ENCODE measurements around the gene CETP.

The CETP gene

DNA sequence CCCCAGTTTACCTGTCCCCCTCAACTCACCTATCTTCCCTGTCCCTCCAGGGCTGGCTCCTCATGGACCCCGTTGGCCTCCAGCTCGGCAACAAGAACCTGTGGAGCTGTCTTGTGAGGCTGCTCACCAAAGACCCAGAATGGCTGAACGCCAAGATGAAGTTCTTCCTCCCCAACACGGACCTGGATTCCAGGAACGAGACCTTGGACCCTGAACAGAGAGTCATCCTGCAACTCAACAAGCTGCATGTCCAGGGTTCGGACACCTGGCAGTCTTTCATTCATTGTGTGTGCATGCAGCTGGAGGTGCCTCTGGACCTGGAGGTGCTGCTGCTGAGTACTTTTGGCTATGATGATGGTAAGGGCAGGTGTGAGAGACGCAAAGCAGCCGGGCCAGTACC is 58.9 kb downstream of the CETP start:
- Histone ChIP-seq H3K27ac (ENCODE audit: insufficient read depth, low read depth, low read length, poor library complexity, severe bottlenecking) (no peak overlapping the region), H3K9me3 (ENCODE audit: control insufficient read depth, low read length) (no peaks in the 10 kb centered on the region), H3K27me3 (ENCODE audit: control insufficient read depth, insufficient read depth, low read length, poor library complexity, severe bottlenecking) (no peaks in the 10 kb centered on the region), H3K36me3 (ENCODE audit: control insufficient read depth, insufficient read depth, low read length) (no peaks in the 10 kb centered on the region), H3K4me3 (ENCODE audit: insufficient read depth, low read depth, low read length) (no peak overlapping the region), H3K4me1 (ENCODE audit: control insufficient read depth, insufficient read depth, low read length) (no peaks in the 10 kb centered on the region)
- WGBS, 2 experiments: 92 to 95% methylated on average over 8 of the region's 8 CpGs

DNA sequence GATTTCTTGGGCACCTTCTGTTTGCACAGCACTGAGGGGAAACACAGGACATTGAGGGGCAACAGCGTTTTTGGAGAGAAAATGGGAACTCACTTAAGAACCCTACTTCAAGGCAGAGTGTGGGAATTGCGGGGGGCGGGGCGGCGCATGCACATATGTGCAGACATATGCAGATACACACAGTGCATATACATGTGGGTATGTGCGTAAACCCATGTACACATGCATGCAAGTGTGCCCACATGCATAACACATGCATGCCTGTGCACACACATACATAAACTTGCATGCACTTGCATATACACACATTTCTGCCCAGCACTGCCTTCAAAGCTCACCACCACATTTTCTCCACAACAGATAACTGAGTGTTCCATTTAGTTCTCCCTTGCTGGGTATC is 60.0 kb downstream of the CETP start:
- Histone ChIP-seq H3K4me1 (ENCODE audit: control insufficient read depth, insufficient read depth, low read length) (no peaks in the 10 kb centered on the region), H3K27me3 (ENCODE audit: control insufficient read depth, insufficient read depth, low read length, poor library complexity, severe bottlenecking) (no peaks in the 10 kb centered on the region), H3K36me3 (ENCODE audit: control insufficient read depth, insufficient read depth, low read length) (no peaks in the 10 kb centered on the region), H3K4me3 (ENCODE audit: insufficient read depth, low read depth, low read length) (no peak overlapping the region), H3K27ac (ENCODE audit: insufficient read depth, low read depth, low read length, poor library complexity, severe bottlenecking) (no peak overlapping the region), H3K9me3 (ENCODE audit: control insufficient read depth, low read length) (no peaks in the 10 kb centered on the region)
- 94 to 95% methylated on average over 6 of the region's 6 CpGs for WGBS, 2 experiments

DNA sequence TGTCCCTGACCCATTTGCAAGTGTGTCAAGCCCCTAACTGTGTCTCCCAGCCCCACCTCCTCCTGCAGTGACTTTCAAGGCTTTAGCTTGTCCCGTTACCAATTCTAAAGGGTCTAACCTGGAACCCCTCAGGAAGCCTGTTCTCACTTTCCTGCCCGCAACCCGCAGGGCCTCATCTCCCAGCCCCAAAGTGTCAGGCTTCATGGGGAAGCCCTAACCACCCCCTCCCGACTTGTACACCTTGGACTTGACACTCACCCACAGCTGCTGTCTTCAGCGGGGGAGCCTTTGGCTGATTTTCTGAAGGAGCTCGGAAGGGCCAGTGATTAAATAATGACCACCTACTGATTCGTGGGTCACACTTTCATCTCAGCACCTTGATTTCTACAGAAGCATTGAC is 60.7 kb downstream of the CETP start:
- 87 to 89% methylated on average over 7 of the region's 7 CpGs for WGBS, 2 experiments
- H3K4me1 ChIP-seq (ENCODE audit: control insufficient read depth, insufficient read depth, low read length): no peaks in the 10 kb centered on the region
- no peaks in the 10 kb centered on the region for H3K27me3 ChIP-seq (ENCODE audit: control insufficient read depth, insufficient read depth, low read length, poor library complexity, severe bottlenecking)
- H3K36me3 ChIP-seq (ENCODE audit: control insufficient read depth, insufficient read depth, low read length): no peaks in the 10 kb centered on the region
- H3K27ac ChIP-seq (ENCODE audit: insufficient read depth, low read depth, low read length, poor library complexity, severe bottlenecking): no peak overlapping the region
- H3K9me3 ChIP-seq (ENCODE audit: control insufficient read depth, low read length): no peaks in the 10 kb centered on the region
- H3K4me3 ChIP-seq (ENCODE audit: insufficient read depth, low read depth, low read length): no peak overlapping the region

DNA sequence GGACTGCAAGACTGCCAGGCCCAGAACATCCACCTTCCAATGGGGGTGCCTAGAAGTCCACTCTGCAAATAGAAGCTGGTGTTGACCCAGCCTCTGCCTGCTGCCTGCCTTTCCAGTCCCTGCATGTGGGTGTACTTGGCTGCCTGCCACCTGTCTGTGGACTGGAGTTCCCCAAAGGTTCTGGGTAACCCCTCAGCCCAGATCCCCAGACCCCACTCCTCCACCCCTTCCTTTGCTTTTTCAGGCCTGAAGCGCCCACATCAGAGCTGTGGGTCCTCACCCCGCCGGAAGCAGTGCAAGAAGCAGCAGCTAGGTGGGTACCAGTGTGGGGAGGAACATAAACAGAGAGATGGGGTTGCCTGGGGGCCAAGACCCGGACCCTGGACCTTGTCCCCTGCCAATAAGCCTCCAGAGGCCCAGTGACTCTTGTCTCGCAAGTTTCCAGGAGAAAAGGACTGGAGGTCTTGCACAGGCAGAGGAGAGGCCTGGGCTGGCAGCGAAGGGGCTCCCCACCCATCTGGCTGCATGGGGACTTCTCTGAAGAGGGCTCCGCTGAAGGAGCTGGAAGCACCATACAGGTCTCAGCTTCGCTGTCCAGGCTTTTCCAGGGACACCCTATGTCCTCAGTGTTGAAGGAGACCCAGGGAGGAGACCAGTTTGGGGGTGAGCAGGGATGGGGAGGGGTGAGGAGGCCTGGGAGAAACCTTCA is 61.9 kb downstream of the CETP start:
- Histone ChIP-seq H3K4me3 (ENCODE audit: insufficient read depth, low read depth, low read length) (no peak overlapping the region), H3K4me1 (ENCODE audit: control insufficient read depth, insufficient read depth, low read length) (no peaks in the 10 kb centered on the region), H3K27me3 (ENCODE audit: control insufficient read depth, insufficient read depth, low read length, poor library complexity, severe bottlenecking) (no peaks in the 10 kb centered on the region), H3K36me3 (ENCODE audit: control insufficient read depth, insufficient read depth, low read length) (no peaks in the 10 kb centered on the region), H3K27ac (ENCODE audit: insufficient read depth, low read depth, low read length, poor library complexity, severe bottlenecking) (no peak overlapping the region), H3K9me3 (ENCODE audit: control insufficient read depth, low read length) (no peaks in the 10 kb centered on the region)
- WGBS, 2 experiments: 93 to 95% methylated on average over 8 of the region's 8 CpGs

DNA sequence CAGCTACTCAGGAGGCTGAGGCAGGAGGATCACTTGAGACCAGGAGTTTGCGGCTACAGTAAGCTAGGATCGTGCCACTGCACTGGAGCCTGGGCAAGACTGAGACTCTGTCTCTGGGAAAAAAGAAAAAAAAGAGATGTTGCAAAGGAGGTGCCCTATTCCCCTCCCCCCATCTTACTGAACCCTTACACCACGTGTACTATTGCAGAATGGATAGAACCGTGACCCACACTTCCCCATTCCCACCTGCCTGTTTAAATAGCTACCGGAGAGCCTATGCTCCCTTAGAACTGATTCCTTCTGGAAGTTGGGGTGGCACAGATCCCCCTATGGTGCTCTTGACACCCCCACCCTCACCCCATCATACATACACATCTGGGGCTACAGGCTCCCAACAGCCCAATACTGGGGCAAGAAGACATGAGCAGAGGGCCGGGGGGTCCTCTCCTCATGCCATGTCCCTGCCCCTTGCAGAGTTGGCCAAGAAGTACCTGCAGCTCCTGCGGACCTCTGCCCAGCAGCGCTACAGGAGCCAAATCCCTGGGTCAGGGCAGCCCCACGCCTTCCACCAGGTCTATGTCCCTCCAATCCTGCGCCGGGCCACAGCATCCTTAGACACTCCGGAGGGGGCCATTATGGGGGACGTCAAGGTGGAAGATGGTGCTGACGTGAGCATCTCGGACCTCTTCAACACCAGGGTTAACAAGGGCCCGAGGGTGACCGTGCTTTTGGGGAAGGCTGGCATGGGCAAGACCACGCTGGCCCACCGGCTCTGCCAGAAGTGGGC is 63.3 kb downstream of the CETP start:
- no peaks in the 10 kb centered on the region for H3K4me1 ChIP-seq (ENCODE audit: control insufficient read depth, insufficient read depth, low read length)
- WGBS, 2 experiments: 93 to 94% methylated on average over 19 of the region's 19 CpGs
- H3K27ac ChIP-seq (ENCODE audit: insufficient read depth, low read depth, low read length, poor library complexity, severe bottlenecking): no peak overlapping the region
- no peak overlapping the region for H3K4me3 ChIP-seq (ENCODE audit: insufficient read depth, low read depth, low read length)
- no peaks in the 10 kb centered on the region for H3K27me3 ChIP-seq (ENCODE audit: control insufficient read depth, insufficient read depth, low read length, poor library complexity, severe bottlenecking)
- H3K9me3 ChIP-seq (ENCODE audit: control insufficient read depth, low read length): no peaks in the 10 kb centered on the region
- H3K36me3 ChIP-seq (ENCODE audit: control insufficient read depth, insufficient read depth, low read length): no peaks in the 10 kb centered on the region

DNA sequence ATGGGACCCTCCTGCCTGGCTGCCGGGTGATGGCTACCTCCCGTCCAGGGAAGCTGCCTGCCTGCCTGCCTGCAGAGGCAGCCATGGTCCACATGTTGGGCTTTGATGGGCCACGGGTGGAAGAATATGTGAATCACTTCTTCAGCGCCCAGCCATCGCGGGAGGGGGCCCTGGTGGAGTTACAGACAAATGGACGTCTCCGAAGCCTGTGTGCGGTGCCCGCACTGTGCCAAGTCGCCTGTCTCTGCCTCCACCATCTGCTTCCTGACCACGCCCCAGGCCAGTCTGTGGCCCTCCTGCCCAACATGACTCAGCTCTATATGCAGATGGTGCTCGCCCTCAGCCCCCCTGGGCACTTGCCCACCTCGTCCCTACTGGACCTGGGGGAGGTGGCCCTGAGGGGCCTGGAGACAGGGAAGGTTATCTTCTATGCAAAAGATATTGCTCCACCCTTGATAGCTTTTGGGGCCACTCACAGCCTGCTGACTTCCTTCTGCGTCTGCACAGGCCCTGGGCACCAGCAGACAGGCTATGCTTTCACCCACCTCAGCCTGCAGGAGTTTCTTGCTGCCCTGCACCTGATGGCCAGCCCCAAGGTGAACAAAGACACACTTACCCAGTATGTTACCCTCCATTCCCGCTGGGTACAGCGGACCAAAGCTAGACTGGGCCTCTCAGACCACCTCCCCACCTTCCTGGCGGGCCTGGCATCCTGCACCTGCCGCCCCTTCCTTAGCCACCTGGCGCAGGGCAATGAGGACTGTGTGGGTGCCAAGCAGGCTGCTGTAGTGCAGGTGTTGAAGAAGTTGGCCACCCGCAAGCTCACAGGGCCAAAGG is 64.4 kb downstream of the CETP start:
- H3K4me3 ChIP-seq (ENCODE audit: insufficient read depth, low read depth, low read length): no peak overlapping the region
- no peaks in the 10 kb centered on the region for H3K27me3 ChIP-seq (ENCODE audit: control insufficient read depth, insufficient read depth, low read length, poor library complexity, severe bottlenecking)
- H3K9me3 ChIP-seq (ENCODE audit: control insufficient read depth, low read length): no peaks in the 10 kb centered on the region
- WGBS, 2 experiments: 94 to 95% methylated on average over 21 of the region's 21 CpGs
- no peaks in the 10 kb centered on the region for H3K36me3 ChIP-seq (ENCODE audit: control insufficient read depth, insufficient read depth, low read length)
- no peaks in the 10 kb centered on the region for H3K4me1 ChIP-seq (ENCODE audit: control insufficient read depth, insufficient read depth, low read length)
- no peak overlapping the region for H3K27ac ChIP-seq (ENCODE audit: insufficient read depth, low read depth, low read length, poor library complexity, severe bottlenecking)

DNA sequence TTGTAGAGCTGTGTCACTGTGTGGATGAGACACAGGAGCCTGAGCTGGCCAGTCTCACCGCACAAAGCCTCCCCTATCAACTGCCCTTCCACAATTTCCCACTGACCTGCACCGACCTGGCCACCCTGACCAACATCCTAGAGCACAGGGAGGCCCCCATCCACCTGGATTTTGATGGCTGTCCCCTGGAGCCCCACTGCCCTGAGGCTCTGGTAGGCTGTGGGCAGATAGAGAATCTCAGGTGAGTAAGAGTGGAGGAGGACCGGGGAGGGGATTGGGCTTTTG is 65.0 kb downstream of the CETP start:
- no peaks in the 10 kb centered on the region for H3K4me1 ChIP-seq (ENCODE audit: control insufficient read depth, insufficient read depth, low read length)
- no peak overlapping the region for H3K27ac ChIP-seq (ENCODE audit: insufficient read depth, low read depth, low read length, poor library complexity, severe bottlenecking)
- H3K9me3 ChIP-seq (ENCODE audit: control insufficient read depth, low read length): no peaks in the 10 kb centered on the region
- H3K27me3 ChIP-seq (ENCODE audit: control insufficient read depth, insufficient read depth, low read length, poor library complexity, severe bottlenecking): no peaks in the 10 kb centered on the region
- H3K4me3 ChIP-seq (ENCODE audit: insufficient read depth, low read depth, low read length): no peak overlapping the region
- no peaks in the 10 kb centered on the region for H3K36me3 ChIP-seq (ENCODE audit: control insufficient read depth, insufficient read depth, low read length)
- 86 to 90% methylated on average over 3 of the region's 3 CpGs for WGBS, 2 experiments

DNA sequence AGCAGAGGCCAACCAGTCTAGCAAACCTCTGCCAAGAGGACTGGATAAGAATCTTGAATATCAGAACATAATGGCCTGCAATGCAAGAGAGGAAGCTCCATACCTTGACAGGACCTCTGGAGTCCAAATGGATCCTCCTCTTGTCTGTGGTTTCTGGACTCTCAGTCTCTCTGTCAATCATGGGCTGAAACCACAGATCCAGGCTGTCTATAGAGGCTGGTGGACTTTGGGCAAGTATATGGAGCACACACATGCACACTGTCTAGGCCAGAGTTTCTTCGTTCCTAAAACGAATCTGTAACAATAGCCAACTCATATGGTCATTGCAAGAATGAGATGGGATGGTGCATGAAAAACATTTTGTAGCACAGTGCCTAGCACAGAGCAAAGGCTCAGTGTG is 65.3 kb downstream of the CETP start:
- no peak overlapping the region for H3K27ac ChIP-seq (ENCODE audit: insufficient read depth, low read depth, low read length, poor library complexity, severe bottlenecking)
- no peaks in the 10 kb centered on the region for H3K27me3 ChIP-seq (ENCODE audit: control insufficient read depth, insufficient read depth, low read length, poor library complexity, severe bottlenecking)
- no peaks in the 10 kb centered on the region for H3K9me3 ChIP-seq (ENCODE audit: control insufficient read depth, low read length)
- H3K4me3 ChIP-seq (ENCODE audit: insufficient read depth, low read depth, low read length): no peak overlapping the region
- H3K4me1 ChIP-seq (ENCODE audit: control insufficient read depth, insufficient read depth, low read length): no peaks in the 10 kb centered on the region
- no peaks in the 10 kb centered on the region for H3K36me3 ChIP-seq (ENCODE audit: control insufficient read depth, insufficient read depth, low read length)
- 98 to 99% methylated on average over 2 of the region's 2 CpGs for WGBS, 2 experiments

DNA sequence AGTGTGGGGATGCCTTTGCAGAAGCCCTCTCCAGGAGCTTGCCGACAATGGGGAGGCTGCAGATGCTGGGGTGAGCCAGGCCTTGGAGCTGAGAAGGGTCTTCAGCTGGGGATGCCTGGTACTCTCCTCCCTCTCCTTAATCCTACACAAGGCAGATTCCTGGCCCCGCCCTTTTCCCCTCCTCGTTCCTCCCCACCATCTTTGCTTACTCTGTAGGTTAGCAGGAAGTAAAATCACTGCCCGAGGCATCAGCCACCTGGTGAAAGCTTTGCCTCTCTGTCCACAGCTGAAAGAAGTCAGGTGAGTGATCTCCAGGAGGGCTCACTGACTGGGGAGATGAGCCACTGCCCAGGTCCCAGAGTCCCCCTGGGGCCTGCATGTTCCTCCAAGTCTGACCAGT is 66.3 kb downstream of the CETP start:
- H3K27me3 ChIP-seq (ENCODE audit: control insufficient read depth, insufficient read depth, low read length, poor library complexity, severe bottlenecking): no peaks in the 10 kb centered on the region
- H3K4me3 ChIP-seq (ENCODE audit: insufficient read depth, low read depth, low read length): no peak overlapping the region
- H3K36me3 ChIP-seq (ENCODE audit: control insufficient read depth, insufficient read depth, low read length): no peaks in the 10 kb centered on the region
- no peaks in the 10 kb centered on the region for H3K4me1 ChIP-seq (ENCODE audit: control insufficient read depth, insufficient read depth, low read length)
- 73 to 81% methylated on average over 4 of the region's 4 CpGs for WGBS, 2 experiments
- no peak overlapping the region for H3K27ac ChIP-seq (ENCODE audit: insufficient read depth, low read depth, low read length, poor library complexity, severe bottlenecking)
- H3K9me3 ChIP-seq (ENCODE audit: control insufficient read depth, low read length): no peaks in the 10 kb centered on the region
